IPS-NIHi7 (cell line): ENCODE data around the gene TMEM89.

Source experiments
- DNase-seq: peaks from one replicate; pipeline ENCODE4 v3.0.0; 2012; ENCODE audit warnings: mixed read lengths; ENCODE audit errors: extremely low spot score

The TMEM89 gene

GRCh38 chr3:48621461-48621869 is at the start of gene TMEM89:
TSS of gene TMEM89 (minus strand) at chr3:48621769. CDS start at chr3:48621756, 13 bp downstream.
- no peak for DNase-seq

- peak; percentile 26 for DNase-seq
These were observed 43.4 kb upstream of the TMEM89 start for GRCh38 chr3:48664929-48665328.

GRCh38 chr3:48664313-48664644 is 42.7 kb upstream of the TMEM89 start:
- no peak for DNase-seq

GRCh38 chr3:48663489-48664312 is 42.1 kb upstream of the TMEM89 start:
- peak; percentile 99 for DNase-seq

GRCh38 chr3:48662753-48663488 is 41.4 kb upstream of the TMEM89 start, which contains the start of gene CELSR3:
TSS of gene CELSR3 (minus strand) at chr3:48662886. CDS start at chr3:48662634, 252 bp downstream.
- peak; percentile 73 for DNase-seq

GRCh38 chr3:48662145-48662752 is 40.7 kb upstream of the TMEM89 start:
- DNase-seq, result peak; percentile 25

GRCh38 chr3:48661501-48662144 is 40.1 kb upstream of the TMEM89 start:
- DNase-seq, result peak; percentile 84

- no peak for DNase-seq
These were observed 39.3 kb upstream of the TMEM89 start for GRCh38 chr3:48660800-48661400.

- DNase-seq, result no peak
These were observed 35.3 kb upstream of the TMEM89 start for GRCh38 chr3:48656841-48657281.

- peak; percentile 98 for DNase-seq
These were observed 34.7 kb upstream of the TMEM89 start for GRCh38 chr3:48656061-48656840.

- DNase-seq, result no peak
These were observed 34.0 kb upstream of the TMEM89 start for GRCh38 chr3:48655606-48656005.

- DNase-seq, result no peak
These were observed 33.5 kb upstream of the TMEM89 start for GRCh38 chr3:48655063-48655462.

- no peak for DNase-seq
These were observed 31.6 kb upstream of the TMEM89 start for GRCh38 chr3:48652923-48653715.

GRCh38 chr3:48651771-48652170 is 30.2 kb upstream of the TMEM89 start:
- DNase-seq, result no peak

GRCh38 chr3:48650723-48651122 is 29.2 kb upstream of the TMEM89 start:
- no peak for DNase-seq

- no peak for DNase-seq
These were observed 26.8 kb upstream of the TMEM89 start for GRCh38 chr3:48648188-48648850.

GRCh38 chr3:48647714-48648113 is 26.1 kb upstream of the TMEM89 start:
- no peak for DNase-seq

- DNase-seq, result no peak
These were observed 23.6 kb upstream of the TMEM89 start for GRCh38 chr3:48644898-48645760.
